Measurements from ENCODE around the gene COL4A3.
A peak's percentile ranks its signal among the peaks of the same experiment; 100 is the strongest.

The COL4A3 gene

DNA sequence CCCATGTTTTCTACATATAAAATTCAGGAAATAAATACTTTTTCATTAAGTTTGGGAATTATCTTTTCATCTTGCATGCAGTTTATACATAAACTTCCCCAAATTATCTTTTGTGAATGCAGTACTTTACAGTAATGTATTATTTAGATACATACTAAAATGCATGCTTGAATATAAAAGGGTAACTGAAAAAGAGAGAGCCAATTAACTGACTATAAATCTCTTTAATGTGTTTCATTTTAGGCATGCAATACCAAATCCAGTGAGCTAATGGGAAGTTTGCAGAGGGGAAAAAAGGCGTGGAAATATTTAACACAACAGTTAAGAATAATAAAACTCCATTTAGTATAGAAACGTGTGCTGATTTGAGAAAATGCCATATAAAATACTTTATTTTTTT, 39.6 kb upstream of the COL4A3 start:
- H3K4me3 ChIP-seq (ENCODE audit: control insufficient read depth, low read depth, low read length): no peak overlapping the region
- TF ChIP-seq, protein P1, sequence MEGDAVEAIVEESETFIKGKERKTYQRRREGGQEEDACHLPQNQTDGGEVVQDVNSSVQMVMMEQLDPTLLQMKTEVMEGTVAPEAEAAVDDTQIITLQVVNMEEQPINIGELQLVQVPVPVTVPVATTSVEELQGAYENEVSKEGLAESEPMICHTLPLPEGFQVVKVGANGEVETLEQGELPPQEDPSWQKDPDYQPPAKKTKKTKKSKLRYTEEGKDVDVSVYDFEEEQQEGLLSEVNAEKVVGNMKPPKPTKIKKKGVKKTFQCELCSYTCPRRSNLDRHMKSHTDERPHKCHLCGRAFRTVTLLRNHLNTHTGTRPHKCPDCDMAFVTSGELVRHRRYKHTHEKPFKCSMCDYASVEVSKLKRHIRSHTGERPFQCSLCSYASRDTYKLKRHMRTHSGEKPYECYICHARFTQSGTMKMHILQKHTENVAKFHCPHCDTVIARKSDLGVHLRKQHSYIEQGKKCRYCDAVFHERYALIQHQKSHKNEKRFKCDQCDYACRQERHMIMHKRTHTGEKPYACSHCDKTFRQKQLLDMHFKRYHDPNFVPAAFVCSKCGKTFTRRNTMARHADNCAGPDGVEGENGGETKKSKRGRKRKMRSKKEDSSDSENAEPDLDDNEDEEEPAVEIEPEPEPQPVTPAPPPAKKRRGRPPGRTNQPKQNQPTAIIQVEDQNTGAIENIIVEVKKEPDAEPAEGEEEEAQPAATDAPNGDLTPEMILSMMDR (IDR thresholded peaks at IDR 0.05; ENCODE audit: control insufficient read depth, insufficient read depth, low read depth, low read length, missing control alignments): no peak
- no peak for DNase-seq (ENCODE audit: low read depth)

DNA sequence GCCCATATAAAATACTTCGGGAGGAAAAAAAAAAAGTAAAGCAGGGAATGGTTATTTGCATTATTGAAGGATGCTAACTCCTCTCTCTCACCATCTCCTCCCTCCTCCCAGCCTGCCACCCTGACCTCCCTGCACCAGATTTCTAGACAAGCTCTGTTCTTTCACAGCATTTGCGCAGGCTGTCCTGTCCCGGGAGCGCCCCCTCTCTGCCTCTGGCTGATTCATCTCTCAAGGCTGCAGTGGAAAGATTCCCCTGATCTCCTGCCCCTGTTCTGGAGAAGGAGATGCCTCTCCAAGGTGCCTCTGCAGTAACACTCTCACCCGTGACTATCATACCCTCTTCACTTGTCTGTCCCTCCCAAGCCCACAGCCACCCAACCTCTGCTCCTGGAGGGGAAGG, 38.9 kb upstream of the COL4A3 start:
- no peak overlapping the region for H3K4me3 ChIP-seq (ENCODE audit: control insufficient read depth, low read depth, low read length)
- TF ChIP-seq, protein P1 (IDR thresholded peaks at IDR 0.05; ENCODE audit: control insufficient read depth, insufficient read depth, low read depth, low read length, missing control alignments): peak; percentile 23
- no peak for DNase-seq (ENCODE audit: low read depth)

DNA sequence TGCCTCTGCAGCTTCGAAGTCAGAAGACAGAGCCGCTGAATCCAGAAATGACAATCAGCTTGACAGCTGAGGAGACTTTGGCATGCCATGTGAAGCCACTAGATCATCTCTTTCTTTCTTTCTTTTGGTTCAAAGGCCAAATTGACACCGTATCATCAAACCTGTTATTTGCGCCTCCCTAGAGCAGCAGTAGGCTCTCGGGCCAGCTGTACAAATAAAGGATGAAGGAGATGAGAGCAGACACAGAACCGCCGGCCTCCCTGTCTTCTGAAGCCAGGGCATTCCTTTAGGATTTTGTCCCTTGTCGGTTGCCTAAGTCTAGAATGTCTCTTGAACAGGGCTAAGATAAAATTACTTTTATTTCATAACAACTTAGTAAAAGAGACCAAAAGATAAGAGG, 37.2 kb upstream of the COL4A3 start:
- TF ChIP-seq, protein P1 (IDR thresholded peaks at IDR 0.05; ENCODE audit: control insufficient read depth, insufficient read depth, low read depth, low read length, missing control alignments): no peak
- H3K4me3 ChIP-seq (ENCODE audit: control insufficient read depth, low read depth, low read length): no peak overlapping the region

DNA sequence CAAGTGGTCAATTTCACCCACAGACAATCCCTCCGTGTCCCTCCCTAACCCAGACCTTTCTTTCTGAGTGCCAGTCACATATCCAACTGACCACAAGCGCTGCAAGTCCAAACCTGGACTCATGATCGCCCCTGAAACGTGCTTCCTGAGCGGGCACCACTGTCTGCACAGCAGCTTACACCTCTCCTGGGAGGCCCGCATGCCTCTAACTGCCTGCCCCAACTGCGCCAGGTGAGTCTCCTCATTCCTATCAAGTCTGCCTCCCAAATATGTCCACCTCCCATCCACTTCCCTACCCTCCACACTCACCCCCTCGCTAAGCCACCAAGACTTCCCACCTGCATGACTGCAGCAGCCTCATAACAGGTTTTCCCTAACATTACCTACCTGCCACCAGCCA, 33.8 kb upstream of the COL4A3 start:
- no peak for DNase-seq (ENCODE audit: low read depth)
- TF ChIP-seq, protein P1 (IDR thresholded peaks at IDR 0.05; ENCODE audit: control insufficient read depth, insufficient read depth, low read depth, low read length, missing control alignments): no peak
- no peak overlapping the region for H3K4me3 ChIP-seq (ENCODE audit: control insufficient read depth, low read depth, low read length)

More for the DNA sequence above, 37.2 kb upstream of the COL4A3 start:
- DNase-seq (ENCODE audit: low read depth): no peak

DNA sequence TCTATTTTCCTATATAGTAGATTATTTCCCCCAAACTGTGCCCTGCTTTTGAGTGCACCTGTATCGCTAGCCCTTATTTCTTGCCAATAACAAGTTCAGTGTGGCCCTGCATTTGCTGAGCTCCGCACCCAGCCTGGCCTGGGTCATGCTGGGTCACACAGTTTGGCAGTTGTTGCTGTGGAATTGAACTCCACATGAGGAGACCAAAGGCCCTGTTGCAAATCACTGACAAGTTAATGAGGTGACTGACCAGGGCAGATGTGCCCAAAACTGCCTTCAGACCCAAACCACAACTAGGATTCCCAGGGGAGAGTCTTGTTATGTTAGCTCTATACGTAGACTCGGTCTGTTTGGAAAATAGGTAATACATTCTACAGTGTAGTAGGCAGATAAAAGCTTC, 31.4 kb upstream of the COL4A3 start:
- DNase-seq (ENCODE audit: low read depth): no peak
- TF ChIP-seq, protein P1 (IDR thresholded peaks at IDR 0.05; ENCODE audit: control insufficient read depth, insufficient read depth, low read depth, low read length, missing control alignments): no peak
- no peak overlapping the region for H3K4me3 ChIP-seq (ENCODE audit: control insufficient read depth, low read depth, low read length)

DNA sequence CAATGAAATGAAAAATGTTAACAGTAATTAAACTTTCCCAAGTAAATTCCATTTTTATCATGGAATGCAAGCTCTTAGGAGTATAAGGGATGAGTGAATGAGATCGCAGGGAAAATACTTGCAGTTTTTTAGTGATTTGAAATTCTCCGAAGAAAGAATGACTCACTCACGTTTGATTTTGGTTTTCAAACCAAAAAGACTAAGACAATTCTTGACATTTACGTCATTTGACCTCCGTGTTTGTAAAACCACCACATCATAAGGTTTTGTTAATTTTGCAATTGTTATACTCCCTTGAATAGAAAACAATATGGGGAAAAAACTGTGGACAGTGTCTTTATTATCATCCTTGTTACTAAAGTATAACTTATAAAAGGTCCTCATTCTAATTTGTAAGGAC, 29.8 kb upstream of the COL4A3 start:
- no peak for DNase-seq (ENCODE audit: low read depth)
- TF ChIP-seq, protein P1 (IDR thresholded peaks at IDR 0.05; ENCODE audit: control insufficient read depth, insufficient read depth, low read depth, low read length, missing control alignments): no peak
- no peak overlapping the region for H3K4me3 ChIP-seq (ENCODE audit: control insufficient read depth, low read depth, low read length)

DNA sequence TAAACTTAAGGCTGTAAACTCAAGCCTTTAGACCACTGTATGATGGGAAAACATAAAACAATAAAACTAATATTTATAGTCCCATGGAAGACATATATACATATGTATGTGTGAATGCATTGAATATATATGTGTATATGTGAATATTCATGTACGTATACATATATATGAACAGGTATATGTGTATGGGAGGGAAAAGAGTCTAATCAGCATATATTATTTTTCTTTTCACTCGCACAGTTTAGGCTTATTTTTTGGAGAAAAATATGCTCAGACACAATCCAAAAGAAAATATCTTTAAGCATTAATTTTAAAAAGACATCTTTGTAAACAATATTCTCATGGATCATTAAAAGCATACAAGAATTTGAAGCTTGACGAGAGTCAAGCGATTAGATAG, 23.1 kb upstream of the COL4A3 start:
- no peak overlapping the region for H3K4me3 ChIP-seq (ENCODE audit: control insufficient read depth, low read depth, low read length)
- DNase-seq (ENCODE audit: low read depth): no peak
- TF ChIP-seq, protein P1 (IDR thresholded peaks at IDR 0.05; ENCODE audit: control insufficient read depth, insufficient read depth, low read depth, low read length, missing control alignments): no peak
